Measurements from ENCODE around the gene AKAP11. TPM values are rescaled to one million over a fixed set of nuclear protein-coding genes. Genes with fewer than 3 reads are reported as not detected.

Gene AKAP11
- total and polyA plus RNA-seq, 2 experiments from 2014 or later = 4.3 to 21.6 TPM

GRCh38 chr13:42272804-42273175, 838 bp downstream of the AKAP11 start:
- Mint-ChIP-seq H3K36me3 (ENCODE audit: low read depth) (peaks cover 20% of the 10 kb centered on the region), H3K4me3 (peak overlapping the region; percentile 98), H3K27ac (0 out of 2 replicates have a peak overlapping the region, but pooled peaks have one; percentile 82), H3K4me1 (peaks cover 47% of the 10 kb centered on the region), H3K27me3 (ENCODE audit: insufficient read depth, low read depth, poor library complexity) (peaks cover 13% of the 10 kb centered on the region), H3K9me3 (peaks cover 31% of the 10 kb centered on the region)
- Histone ChIP-seq H3F3A (replicated peaks; ENCODE audit: low read depth) (peaks cover 5% of the 10 kb centered on the region; the same call in 1 of the 2 replicates), H3K36me3 (ENCODE audit: insufficient read depth) (no peaks in the 10 kb centered on the region), H3K27me3 (ENCODE audit: insufficient read depth) (no peaks in the 10 kb centered on the region), H3K4me1 (ENCODE audit: insufficient read depth) (peaks cover 35% of the 10 kb centered on the region), H3K79me2 (replicated peaks; ENCODE audit: insufficient read depth) (peaks cover 55% of the 10 kb centered on the region), H3K9me2 (ENCODE audit: insufficient read depth) (no peaks in the 10 kb centered on the region), H3K4me2 (peak overlapping the region; percentile 86), H4K20me1 (replicated peaks; ENCODE audit: insufficient read depth) (no peaks in the 10 kb centered on the region), H2AFZ (peak overlapping the region; percentile 84; the same call in 1 of the 2 replicates), H3K27ac (ENCODE audit: low read depth) (peak overlapping the region; percentile 14; the same call in 1 of the 2 replicates), H3K4me3 (peak overlapping the region; percentile 68)
- DNase-seq (ENCODE audit: low spot score) (no peak), ATAC-seq (no peak)
- TF ChIP-seq JUNB (IDR thresholded peaks at IDR 0.05; ENCODE audit: unreplicated experiment) = no peak
- no peak for TF ChIP-seq ZNF114 (CRISPR knock-in tag; IDR thresholded peaks at IDR 0.05)
- no peak for TF ChIP-seq NANOG (IDR thresholded peaks at IDR 0.05; ENCODE audit: borderline replicate concordance)
- TF ChIP-seq, protein P1, sequence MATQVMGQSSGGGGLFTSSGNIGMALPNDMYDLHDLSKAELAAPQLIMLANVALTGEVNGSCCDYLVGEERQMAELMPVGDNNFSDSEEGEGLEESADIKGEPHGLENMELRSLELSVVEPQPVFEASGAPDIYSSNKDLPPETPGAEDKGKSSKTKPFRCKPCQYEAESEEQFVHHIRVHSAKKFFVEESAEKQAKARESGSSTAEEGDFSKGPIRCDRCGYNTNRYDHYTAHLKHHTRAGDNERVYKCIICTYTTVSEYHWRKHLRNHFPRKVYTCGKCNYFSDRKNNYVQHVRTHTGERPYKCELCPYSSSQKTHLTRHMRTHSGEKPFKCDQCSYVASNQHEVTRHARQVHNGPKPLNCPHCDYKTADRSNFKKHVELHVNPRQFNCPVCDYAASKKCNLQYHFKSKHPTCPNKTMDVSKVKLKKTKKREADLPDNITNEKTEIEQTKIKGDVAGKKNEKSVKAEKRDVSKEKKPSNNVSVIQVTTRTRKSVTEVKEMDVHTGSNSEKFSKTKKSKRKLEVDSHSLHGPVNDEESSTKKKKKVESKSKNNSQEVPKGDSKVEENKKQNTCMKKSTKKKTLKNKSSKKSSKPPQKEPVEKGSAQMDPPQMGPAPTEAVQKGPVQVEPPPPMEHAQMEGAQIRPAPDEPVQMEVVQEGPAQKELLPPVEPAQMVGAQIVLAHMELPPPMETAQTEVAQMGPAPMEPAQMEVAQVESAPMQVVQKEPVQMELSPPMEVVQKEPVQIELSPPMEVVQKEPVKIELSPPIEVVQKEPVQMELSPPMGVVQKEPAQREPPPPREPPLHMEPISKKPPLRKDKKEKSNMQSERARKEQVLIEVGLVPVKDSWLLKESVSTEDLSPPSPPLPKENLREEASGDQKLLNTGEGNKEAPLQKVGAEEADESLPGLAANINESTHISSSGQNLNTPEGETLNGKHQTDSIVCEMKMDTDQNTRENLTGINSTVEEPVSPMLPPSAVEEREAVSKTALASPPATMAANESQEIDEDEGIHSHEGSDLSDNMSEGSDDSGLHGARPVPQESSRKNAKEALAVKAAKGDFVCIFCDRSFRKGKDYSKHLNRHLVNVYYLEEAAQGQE (IDR thresholded peaks at IDR 0.05; ENCODE audit: unreplicated experiment) = no peak
- TF ChIP-seq ZNF331 (CRISPR knock-in tag; IDR thresholded peaks at IDR 0.05; ENCODE audit: low read depth) = no peak
- TF ChIP-seq CREB1 (CRISPR knock-in tag; IDR thresholded peaks at IDR 0.05; ENCODE audit: low read depth) = no peak
- no peak for TF ChIP-seq POLR2AphosphoS5 (IDR thresholded peaks at IDR 0.05; ENCODE audit: low read depth)
- no peak for TF ChIP-seq EZH2 (IDR thresholded peaks at IDR 0.05; ENCODE audit: low read depth, unreplicated experiment)

DNA sequence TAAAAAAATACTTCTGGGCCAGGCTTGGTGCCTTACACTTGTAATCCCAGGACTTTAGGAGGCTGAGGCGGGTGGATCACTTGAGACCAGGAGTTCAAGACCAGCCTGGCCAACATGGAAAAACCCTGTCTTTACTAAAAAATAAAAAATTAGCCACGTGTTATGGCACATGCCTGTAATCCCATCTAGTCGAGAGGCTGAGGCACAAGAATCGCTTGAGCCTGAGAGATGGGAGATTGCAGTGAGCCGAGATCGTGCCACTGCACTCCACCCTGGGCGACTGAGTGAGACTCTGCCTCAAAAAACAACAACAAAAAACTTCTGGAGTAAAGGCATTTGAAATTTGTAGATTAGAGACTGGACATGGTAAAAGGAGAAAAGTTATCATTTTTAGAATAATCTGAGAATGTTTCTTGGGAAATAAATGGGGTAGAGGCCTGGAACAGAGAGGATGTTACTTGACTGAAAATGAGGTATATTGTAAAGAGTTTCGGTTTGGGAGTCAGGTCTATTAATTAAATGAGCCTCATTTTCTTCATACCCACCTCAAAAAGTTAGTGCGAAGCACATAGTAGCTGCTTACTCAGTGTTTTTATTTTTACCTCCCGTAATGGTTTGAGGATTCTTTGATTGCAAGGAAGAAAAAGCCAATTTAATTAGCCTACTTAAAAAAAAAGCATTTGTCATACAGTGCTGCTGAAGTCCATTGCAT, 2.6 kb downstream of the AKAP11 start:
- Histone ChIP-seq H4K20me1 (replicated peaks; ENCODE audit: insufficient read depth) (no peaks in the 10 kb centered on the region), H2AFZ (no peak overlapping the region), H3F3A (replicated peaks; ENCODE audit: low read depth) (peaks cover 5% of the 10 kb centered on the region; the same call in 1 of the 2 replicates), H3K4me1 (ENCODE audit: insufficient read depth) (peaks cover 38% of the 10 kb centered on the region), H3K4me3 (no peak overlapping the region), H3K4me2 (no peak overlapping the region), H3K9me2 (ENCODE audit: insufficient read depth) (no peaks in the 10 kb centered on the region), H3K27ac (ENCODE audit: low read depth) (no peak overlapping the region), H3K79me2 (replicated peaks; ENCODE audit: insufficient read depth) (peaks cover 73% of the 10 kb centered on the region), H3K36me3 (ENCODE audit: insufficient read depth) (no peaks in the 10 kb centered on the region), H3K27me3 (ENCODE audit: insufficient read depth) (no peaks in the 10 kb centered on the region)
- Mint-ChIP-seq H3K4me1 (peaks cover 50% of the 10 kb centered on the region), H3K27me3 (ENCODE audit: insufficient read depth, low read depth, poor library complexity) (peaks cover 12% of the 10 kb centered on the region), H3K27ac (peak overlapping the region; percentile 81), H3K4me3 (no peak overlapping the region; the same call in 2 of the 3 replicates), H3K9me3 (peaks cover 23% of the 10 kb centered on the region), H3K36me3 (ENCODE audit: low read depth) (peaks cover 19% of the 10 kb centered on the region)
- DNase-seq (ENCODE audit: low spot score) = no peak
- no peak for ATAC-seq
- TF ChIP-seq CTCF (conservative IDR thresholded peaks at IDR 0.05; ENCODE audit: low read depth in 2 of 2) (no peak), ZNF114 (CRISPR knock-in tag; IDR thresholded peaks at IDR 0.05) (no peak), NANOG (IDR thresholded peaks at IDR 0.05; ENCODE audit: borderline replicate concordance) (no peak), ZNF331 (CRISPR knock-in tag; IDR thresholded peaks at IDR 0.05; ENCODE audit: low read depth) (no peak), EZH2phosphoT487 (IDR thresholded peaks at IDR 0.05; ENCODE audit: unreplicated experiment) (no peak), POLR2AphosphoS5 (IDR thresholded peaks at IDR 0.05; ENCODE audit: low read depth) (no peak), EZH2 (IDR thresholded peaks at IDR 0.05; ENCODE audit: low read depth, unreplicated experiment) (no peak), CREB1 (CRISPR knock-in tag; IDR thresholded peaks at IDR 0.05; ENCODE audit: low read depth) (no peak), JUNB (IDR thresholded peaks at IDR 0.05; ENCODE audit: unreplicated experiment) (no peak), STAT1 (IDR thresholded peaks at IDR 0.05; ENCODE audit: unreplicated experiment) (no peak)
- TF ChIP-seq, protein P1 (IDR thresholded peaks at IDR 0.05; ENCODE audit: unreplicated experiment) = no peak
- TF ChIP-seq, protein P2, sequence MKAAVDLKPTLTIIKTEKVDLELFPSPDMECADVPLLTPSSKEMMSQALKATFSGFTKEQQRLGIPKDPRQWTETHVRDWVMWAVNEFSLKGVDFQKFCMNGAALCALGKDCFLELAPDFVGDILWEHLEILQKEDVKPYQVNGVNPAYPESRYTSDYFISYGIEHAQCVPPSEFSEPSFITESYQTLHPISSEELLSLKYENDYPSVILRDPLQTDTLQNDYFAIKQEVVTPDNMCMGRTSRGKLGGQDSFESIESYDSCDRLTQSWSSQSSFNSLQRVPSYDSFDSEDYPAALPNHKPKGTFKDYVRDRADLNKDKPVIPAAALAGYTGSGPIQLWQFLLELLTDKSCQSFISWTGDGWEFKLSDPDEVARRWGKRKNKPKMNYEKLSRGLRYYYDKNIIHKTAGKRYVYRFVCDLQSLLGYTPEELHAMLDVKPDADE (IDR thresholded peaks at IDR 0.05) = no peak
